HCT116 (cell line): ENCODE results near the gene LMBRD1.

Source experiments
- CTCF ChIP-seq, 3 experiments: fragments of 200-600 bp in 1 of 3; sonication (generic) in 1 of 3; IDR thresholded peaks in 2 of 3; conservative IDR thresholded peaks in 1 of 3; 2 replicates each; pipeline ENCODE4 v1.5.1; 2012 to 2017; ENCODE audit warnings: low read depth in 2 of 3, low read length in 2 of 3, antibody characterized with exemption in 1 of 3, borderline replicate concordance in 1 of 3, control low read depth in 1 of 3, mild to moderate bottlenecking in 1 of 3, mixed read lengths in 1 of 3, mixed run types in 1 of 3, moderate library complexity in 1 of 3; ENCODE audit not compliant: insufficient read depth in 1 of 3
- EGR1 ChIP-seq: IDR thresholded peaks from 2 replicates; pipeline ENCODE4 v1.6.1; 2012; ENCODE audit warnings: low read depth
- EZH2 ChIP-seq: fragments of 200-600 bp; sonication (generic); IDR thresholded peaks from 2 replicates; pipeline ENCODE4 v1.6.1; 2017; ENCODE audit warnings: antibody characterized with exemption, mixed run types
- EZH2phosphoT487 ChIP-seq: fragments of 200-600 bp; IDR thresholded peaks from 2 replicates; pipeline ENCODE4 v1.6.1; 2018; ENCODE audit warnings: antibody characterized with exemption, borderline replicate concordance
- MAX ChIP-seq: IDR thresholded peaks from 2 replicates; pipeline ENCODE4 v1.6.1; 2012
- POLR2A ChIP-seq: IDR thresholded peaks from 2 replicates; pipeline ENCODE4 v1.7.0; 2011; ENCODE audit warnings: borderline replicate concordance; ENCODE audit not compliant: insufficient read depth, insufficient read length; ENCODE audit errors: extremely low read depth
- SIN3A ChIP-seq: IDR thresholded peaks from 2 replicates; pipeline ENCODE4 v1.6.1; 2012; ENCODE audit warnings: low read depth
- TCF7L2 ChIP-seq: IDR thresholded peaks from 2 replicates; pipeline ENCODE4 v1.7.0; 2011; ENCODE audit warnings: borderline replicate concordance, inconsistent platforms; ENCODE audit not compliant: insufficient read depth, insufficient read length; ENCODE audit errors: extremely low read depth
- TF ChIP-seq, protein P1 (sequence below): IDR thresholded peaks from 2 replicates; pipeline ENCODE4 v1.6.1; 2012

- TF ChIP-seq CTCF (IDR thresholded peaks at IDR 0.05 in 2 of 3, conservative IDR thresholded peaks at IDR 0.05 in 1 of 3; ENCODE audit: borderline replicate concordance in 1 of 3, insufficient read depth in 1 of 3, low read depth in 2 of 3, low read length in 2 of 3) (no peak), EGR1 (no peak), POLR2A (no peak), SIN3A (no peak), EZH2phosphoT487 (no peak), MAX (no peak), EZH2 (no peak), TCF7L2 (no peak)
- TF ChIP-seq, protein P1, sequence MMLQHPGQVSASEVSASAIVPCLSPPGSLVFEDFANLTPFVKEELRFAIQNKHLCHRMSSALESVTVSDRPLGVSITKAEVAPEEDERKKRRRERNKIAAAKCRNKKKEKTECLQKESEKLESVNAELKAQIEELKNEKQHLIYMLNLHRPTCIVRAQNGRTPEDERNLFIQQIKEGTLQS: no peak
Measured at GRCh38 chr6:69663215-69663614, 133.6 kb downstream of the LMBRD1 start.
